Gastrocnemius medialis (tissue), 4 donors: ENCODE data around the gene ATP10A.

Source experiments
- CTCF ChIP-seq, 5 experiments: fragments of 450-650 bp in 3 of 5; fragments of 200-600 bp in 2 of 5; sonication (generic) in 2 of 5; IDR thresholded peaks in 4 of 5; conservative IDR thresholded peaks in 1 of 5; 1 replicate in 4 of 5; 2 replicates in 1 of 5; pipeline ENCODE4 v1.5.1; 2016 to 2019; ENCODE audit warnings: antibody characterized with exemption in 5 of 5, mild to moderate bottlenecking in 3 of 5, moderate library complexity in 3 of 5
- POLR2A ChIP-seq, 2 donors: fragments of 450-650 bp; IDR thresholded peaks; one replicate each; pipeline ENCODE4 v1.6.1; 2017; ENCODE audit warnings: antibody characterized with exemption in 2 of 2, mild to moderate bottlenecking in 2 of 2, moderate library complexity in 2 of 2

- TF ChIP-seq POLR2A (IDR thresholded peaks at IDR 0.05) (no peak), CTCF (IDR thresholded peaks at IDR 0.05 in 4 of 5, conservative IDR thresholded peaks at IDR 0.05 in 1 of 5) (no peak)
Measured at GRCh38 chr15:25712192-25712960, 150.8 kb downstream of the ATP10A start.
